HTR-8/SVneo (cell line): ENCODE data around the gene PMEPA1.

Source experiments
- DNase-seq: peaks from one replicate; pipeline ENCODE4 v3.0.0; 2011; ENCODE audit warnings: low spot score, mixed read lengths; ENCODE audit not compliant: insufficient read length
- FAIRE-seq: peaks from 2 replicates; lab custom pipeline; 2011; peaks lifted over from hg19 to GRCh38; lab: Jason Lieb, UNC

PMEPA1 gene

DNA sequence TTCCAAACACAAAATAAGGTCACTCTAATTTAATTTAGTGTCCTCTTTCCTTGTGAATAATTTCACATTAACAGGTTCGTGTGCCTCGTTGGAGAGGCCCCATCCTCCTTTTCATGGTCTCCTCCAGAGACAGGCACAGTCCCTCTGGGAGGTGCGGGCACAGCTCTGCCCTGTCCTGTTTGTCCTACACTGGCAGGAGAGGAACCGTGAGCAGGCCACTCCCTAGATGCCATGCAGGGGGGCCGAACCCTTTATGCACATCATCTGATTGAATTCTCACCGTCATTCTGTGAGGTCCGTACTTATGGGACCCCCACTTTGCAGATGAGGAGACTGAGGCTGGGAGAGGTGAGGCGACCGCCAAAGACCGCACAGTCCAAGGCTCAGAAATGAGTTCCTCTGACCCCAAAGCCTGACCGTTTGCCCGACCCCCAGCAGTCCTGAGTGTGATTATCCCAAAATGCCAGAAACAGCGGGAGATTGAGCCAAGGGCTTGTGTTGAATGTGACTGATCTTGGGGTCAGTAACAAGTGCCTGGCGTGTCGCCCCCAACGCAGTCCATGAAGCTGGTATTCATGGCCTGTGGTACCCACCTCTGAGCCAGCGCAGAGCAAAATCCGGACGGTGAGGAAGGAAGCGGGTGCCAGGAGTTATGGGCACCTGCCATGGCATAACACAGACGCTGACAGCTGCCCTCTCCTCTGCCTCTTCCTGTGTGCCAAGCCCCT is 43.5 kb downstream of the PMEPA1 start:
- DNase-seq (no peak), FAIRE-seq (no peak)

DNA sequence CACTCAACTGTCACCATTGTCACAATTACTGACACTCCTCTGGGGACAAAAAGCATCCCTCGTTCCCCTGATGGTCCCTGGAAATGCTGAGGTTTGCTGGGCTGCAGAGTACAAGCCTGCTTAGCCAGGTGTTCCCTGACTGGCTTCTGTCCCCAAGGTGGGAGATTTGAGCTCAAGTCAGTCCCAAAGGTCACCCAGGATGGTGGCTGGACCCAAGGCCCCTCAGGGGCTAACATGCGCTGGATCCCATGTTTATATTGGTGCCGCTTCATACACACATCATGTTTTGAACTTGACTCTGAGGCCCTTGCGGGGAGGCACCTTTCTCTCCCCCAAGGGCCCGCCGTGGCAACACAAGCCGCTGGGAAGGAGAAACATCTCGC is 44.2 kb downstream of the PMEPA1 start:
- FAIRE-seq (no peak), DNase-seq (no peak)

DNA sequence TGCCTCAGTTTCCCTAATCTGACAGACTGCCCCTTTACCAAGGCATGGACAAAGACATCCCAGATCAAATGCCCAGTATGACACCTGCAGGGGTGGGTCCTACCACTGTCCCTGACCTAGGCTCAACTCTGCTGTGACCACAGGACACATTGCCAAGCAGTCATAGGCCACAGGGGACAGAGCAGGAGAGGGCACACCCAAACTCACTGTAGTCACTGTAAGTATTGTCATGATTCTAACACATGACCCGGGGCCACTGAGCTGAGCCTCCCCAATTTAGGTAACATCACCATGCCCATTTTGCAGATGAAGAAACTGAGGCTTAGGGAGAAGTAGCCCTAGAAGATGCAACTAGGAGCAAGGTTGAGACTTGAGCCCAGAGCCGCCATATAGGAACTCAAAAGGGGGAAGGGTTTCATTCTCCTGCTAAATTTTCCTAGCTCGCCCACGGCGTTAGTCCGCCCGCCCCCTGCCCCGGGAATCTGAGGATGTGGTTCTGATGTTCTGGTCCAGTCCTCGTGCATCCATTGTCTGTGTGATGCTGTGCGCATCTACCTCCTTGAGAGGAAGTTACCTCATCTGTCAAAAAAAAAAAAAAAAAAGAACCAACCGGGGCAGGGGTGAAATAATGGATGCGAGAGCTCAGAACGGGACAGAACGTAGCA is 44.8 kb downstream of the PMEPA1 start:
- FAIRE-seq (peak; percentile 96), DNase-seq (no peak)

DNA sequence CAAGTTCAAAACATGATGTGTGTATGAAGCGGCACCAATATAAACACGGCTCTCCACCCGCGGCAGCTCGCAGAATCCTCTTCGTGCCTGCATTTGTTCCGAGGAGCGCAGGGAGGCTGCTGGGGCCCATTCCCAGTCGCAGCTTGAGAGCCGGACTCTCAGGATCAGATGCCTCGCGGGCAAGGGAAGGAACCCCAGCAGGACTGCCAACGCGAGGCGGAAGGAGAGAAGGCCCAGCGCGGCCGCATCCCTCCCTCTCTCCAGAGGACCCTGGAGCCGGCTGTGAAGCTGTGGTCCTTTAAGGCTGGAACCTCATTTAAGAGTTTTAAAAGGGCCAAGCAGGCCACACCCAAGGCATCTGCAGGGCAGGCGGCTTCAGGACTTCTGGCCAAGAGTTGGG is 45.3 kb downstream of the PMEPA1 start:
- FAIRE-seq, result peak; percentile 16
- no peak for DNase-seq

DNA sequence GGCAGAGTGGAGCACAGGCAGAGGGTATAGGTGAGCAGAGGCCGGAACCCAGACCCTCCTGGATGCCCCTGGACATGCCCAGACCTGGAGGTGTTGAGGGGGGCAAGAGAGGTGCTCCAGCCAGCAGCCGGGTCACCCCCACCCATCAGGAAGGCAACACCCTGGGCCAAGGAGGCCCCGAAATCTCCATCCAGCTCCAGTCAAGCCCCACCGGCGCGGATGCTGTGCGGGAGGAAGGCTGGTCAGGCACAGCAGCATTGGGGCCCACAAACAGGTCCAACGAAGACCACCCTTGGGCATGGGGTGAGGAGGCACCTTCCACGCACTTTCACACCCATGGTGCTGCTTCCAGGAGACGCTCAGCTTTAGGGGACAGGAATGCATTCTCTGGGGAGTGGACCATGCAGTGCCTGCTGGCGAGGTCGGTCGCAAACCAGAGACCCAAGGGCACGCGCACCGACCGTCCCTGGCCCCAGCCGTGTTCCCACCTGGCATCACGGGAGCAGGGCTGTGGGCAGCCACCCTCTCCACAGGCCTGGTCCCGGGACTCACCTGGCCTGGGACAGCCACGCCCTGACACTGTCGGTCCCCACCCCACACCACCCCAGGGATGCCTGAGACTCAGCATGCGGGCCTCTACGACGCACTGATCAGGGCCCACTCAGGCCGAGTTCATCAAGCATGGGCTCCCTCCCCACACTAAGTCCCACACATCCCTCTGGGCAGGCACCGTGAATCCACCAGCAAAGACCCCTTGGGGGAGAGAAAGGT is 45.9 kb downstream of the PMEPA1 start:
- no peak for DNase-seq
- peak; percentile 57 for FAIRE-seq

DNA sequence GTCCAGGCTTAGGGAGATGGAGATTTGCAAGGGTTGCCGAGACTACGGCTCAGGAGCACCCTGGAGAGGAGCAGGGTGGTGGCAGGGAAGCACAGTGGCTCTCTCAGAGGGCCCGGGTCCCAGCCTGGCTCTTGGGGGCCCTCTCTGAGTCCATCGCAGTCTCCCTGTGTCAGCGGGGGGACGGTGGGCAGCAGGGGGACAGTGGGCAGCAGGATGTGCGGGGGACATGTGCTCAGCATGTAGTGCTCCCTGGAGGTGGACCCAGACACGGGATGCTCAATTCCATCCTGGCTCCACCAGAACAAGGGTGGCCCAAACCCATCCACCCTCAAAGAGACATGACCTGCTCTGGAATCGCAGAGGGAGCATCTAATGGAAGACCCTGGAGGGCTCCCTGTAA is 46.6 kb downstream of the PMEPA1 start:
- FAIRE-seq, result peak; percentile 69
- DNase-seq, result no peak

DNA sequence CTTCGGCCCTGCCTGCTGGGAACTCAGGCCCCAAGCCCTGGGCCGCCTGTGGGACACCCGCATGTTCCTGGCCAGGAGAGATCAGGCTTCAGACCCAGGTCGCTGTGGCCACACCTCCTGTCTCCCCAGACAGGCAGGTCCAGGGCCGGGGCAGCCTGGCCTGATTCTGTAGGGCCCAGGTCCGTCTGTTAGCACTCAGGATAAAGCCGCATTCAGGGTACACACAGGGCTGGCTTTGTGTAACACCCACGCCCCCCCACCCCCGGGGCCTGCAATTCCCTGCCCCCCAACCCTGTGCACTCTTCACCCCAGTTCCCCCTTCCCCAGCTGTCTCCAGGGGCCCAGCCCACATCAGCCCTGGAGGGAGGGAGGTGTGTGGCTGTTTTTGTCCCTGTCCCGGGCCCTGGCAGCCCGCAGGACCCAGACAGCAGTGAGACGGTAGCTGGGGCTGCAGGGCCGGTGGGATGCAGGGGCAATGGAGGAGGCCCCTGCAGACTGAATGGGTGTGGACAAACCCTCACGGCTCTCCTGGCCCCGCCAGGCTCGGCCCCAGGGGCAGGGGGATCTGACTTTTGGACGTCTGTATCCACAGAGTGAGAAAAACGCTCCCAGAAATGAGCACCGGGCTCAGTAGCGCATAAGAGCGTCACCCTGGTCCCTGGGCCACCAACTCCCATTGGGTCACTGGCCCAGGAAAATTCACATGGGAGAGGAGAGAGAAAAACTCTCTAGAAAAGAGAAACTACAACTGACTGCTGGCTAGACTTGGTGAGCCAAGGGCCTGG is 47.2 kb downstream of the PMEPA1 start:
- DNase-seq (no peak), FAIRE-seq (no peak)

DNA sequence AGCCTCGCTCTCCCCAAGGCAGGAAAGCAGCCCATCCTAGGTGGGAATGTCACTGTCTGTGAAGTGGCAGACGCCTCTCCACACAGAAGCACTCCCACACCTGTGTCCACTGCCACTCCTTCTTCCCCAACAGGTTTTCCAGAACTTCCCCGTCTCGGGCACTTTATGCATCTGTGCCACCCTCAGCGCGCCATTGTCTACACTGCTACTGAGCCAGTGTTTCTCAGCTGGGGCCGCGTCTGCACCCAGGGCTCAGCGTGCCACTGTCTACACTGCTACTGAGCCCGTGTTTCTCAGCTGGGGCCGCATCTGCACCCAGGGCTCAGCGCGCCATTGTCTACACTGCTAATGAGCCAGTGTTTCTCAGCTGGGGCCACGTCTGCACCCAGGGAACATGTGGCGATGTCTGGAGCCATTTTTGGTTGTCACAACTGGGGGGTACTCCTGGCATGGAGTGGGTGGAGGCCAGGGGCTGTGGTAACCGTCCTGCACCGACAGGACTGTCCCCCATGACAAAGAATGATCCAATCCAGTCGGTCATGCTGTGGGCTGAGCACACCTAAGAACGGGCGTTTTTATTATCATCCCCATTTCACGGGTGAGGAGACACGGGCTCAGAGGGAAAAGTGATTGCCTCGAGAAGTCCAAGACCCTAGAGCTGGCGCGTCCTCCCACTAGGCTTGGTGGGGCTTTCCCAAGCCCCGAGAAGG is 47.9 kb downstream of the PMEPA1 start:
- DNase-seq (no peak), FAIRE-seq (peak; percentile 91)

DNA sequence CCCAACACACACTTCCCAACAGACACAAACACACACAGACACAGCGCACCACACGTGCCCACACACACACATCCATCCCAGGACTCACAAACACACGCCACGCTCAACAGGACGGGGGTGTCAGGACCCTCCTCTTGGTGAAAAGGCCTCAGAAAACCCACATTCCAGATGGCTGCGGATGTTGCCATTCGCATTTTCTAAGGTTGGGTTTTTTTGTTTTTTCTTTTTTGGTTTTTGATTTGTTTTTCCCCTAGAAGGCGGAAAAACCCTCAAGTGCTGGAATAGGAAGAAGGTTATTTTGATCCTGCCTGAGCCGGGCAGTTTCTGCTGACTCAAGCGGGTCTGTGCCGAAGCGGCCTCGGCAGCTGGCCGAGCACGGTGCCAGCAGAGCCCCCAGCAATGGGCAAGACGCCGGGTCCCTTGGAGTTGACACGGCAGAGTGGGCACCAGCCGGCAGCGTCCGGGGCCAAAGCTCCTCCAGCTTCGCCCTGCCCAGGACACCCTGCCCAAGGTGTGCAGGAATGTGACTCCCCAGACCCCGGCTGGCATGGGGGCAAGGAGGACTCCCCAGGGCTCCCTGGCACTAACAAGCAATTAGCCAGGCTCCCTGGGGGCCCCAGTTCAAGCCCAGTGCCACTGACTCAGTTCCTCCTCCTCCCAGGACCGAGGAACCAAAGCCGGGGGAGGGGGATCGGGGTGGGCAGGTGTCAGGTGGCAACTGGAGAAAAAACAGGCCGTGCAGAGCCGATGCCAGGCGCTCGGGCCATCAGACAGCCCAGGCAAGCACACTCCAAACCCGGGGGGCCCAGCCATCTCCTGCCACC is 48.7 kb downstream of the PMEPA1 start:
- FAIRE-seq (no peak), DNase-seq (no peak)

DNA sequence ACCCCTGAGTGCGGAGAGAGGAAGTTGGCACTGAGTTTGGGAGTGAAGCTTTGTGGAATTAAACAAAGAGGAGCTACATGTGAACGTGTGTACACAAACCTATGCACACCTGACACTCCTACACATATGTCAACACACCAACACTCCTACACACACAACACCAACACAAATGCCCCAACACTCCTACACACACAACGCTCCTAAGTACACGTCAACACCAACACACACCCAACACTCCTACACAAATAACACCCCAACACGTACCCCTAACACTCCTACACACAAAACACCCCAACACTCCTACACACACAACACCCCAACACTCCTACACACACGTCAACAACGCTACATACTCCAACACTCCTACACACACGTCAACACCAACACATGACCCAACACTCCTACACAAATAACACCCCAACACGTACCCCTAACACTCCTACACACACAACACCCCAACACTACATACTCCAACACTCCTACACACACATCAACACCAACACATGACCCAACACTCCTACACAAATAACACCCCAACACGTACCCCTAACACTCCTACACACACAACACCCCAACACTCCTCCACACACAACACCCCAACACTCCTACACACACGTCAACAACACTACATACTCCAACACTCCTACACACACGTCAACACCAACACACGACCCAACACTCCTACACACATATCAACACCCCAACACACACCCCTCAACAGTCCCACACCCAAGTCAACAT is 49.5 kb downstream of the PMEPA1 start:
- FAIRE-seq, result peak; percentile 100
- DNase-seq, result no peak

DNA sequence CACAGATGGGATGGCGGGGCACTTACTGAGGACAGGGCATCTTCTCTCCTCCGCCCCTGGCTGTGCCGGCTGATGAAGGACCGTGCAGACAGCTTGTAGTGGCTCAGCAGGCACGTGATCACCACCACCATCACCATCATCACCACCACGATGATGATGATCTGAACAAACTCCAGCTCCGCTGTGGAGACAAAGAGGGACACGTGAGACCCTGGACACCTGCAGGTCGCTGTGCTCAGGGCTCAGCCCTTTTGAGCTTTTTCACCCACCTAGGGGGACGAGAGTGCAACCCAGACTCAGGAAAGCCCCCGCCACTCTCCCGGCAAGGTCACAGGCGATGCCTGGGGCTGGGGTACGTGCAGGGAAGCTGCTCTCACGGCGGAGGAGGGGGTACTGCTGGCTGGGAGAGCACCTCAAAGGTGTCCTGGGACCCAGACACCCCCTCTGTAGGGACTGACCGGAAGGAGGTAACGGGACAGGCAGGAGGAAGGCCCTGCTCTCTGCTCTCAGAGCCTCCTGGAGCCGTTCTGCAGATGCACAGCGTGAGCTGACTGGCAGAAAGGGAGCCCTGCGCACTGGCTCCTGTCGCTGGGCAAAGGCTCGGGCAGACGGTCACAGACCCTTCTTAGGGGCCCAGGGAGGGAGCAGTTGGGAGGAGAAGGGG is 50.2 kb downstream of the PMEPA1 start:
- FAIRE-seq, result no peak
- no peak for DNase-seq

DNA sequence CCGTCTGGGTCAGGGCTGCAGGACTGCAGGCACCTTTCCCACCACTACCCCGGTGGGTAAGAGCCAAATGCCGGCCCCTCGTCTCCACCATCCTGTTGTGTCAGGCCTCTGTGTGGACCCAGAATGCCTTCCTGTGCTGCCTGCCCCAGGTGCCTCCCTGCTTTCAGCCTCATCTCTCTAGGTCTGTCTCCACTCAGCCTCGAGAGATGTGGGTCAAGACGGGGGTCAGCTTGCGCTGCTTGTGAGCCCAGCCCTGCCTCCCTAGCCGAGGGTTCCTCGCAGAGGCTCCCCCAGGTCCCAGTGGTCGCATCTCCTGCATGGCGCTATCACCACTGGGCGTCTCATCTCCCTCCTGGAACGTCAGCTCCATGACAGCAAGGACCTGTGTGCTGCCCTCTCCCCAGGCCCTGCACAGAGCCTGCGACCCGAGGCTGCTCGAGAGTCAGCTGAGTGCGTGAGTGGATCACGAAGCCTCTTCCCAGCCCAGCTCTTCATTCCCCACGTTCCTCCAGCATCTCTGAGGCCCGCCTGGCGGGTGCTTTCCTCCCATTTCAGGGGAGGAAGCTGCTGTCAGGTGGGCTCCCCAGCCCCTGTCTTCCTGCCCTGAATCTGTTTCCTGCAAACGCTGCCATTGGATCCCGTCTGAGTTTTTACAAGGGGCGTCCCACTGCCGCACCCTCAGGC is 50.8 kb downstream of the PMEPA1 start:
- FAIRE-seq, result peak; percentile 79
- DNase-seq, result no peak

DNA sequence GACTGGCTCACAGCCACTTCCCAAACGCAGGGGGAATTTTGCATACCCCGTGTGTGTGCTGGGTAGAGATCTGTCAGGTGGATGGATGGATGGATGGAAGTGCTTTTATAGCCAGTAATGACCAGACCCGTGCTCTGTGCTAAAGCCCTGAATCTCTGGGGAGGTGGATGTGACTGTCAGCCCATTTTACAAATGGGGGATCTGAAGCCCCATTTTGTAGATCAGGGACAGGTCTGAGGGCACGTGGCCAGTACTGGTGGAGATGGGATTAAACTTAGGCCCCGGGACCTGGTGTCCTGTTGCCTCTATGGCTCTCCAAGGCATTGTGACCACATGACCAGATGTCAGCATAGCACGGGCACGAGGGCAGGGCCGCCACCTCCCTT is 51.4 kb downstream of the PMEPA1 start:
- no peak for DNase-seq
- FAIRE-seq, result peak; percentile 48

DNA sequence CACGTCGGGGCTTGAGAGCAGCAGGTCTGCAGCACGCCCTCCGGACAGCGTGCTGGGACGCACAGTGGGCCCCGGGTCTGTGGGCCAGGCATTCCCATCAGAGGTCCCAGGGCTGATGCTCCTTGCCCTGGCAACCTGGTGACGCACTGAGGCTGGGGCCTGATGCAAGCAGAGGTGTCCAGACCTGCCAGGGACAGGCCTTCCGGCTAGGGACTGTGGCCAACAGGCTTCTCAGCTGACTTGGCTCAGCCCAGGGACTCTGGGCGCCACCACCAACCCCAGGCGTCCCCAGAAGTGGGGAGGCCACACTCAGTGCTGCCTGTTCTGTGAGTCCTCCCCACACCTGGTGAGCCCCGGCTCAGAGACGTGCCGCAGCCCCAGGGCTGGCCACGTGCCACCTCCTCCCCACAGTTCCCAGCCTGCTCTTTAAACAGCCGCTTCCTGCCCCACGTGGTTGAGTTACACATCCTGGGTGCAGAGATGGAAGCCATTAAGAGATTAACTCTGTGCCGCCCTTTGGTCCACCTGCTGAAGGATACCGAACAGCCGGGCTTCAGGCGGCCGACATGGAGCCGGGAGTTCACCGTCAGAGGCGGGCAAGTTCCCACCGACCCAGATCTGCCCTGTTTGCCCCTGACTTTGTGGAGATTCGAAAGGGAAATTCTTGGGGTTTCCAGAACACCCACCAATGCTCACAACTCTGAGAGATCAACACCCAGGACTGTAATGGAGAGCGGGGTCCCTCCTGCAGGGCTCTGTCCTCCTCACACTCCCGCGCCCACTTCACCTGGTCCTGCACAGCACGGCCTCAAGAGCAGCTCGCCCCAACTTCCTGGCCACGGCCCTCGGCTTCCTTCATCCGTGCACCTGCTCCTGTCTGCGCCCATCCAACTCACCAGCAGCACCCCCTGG is 52.0 kb downstream of the PMEPA1 start:
- DNase-seq, result no peak
- peak; percentile 36 for FAIRE-seq

DNA sequence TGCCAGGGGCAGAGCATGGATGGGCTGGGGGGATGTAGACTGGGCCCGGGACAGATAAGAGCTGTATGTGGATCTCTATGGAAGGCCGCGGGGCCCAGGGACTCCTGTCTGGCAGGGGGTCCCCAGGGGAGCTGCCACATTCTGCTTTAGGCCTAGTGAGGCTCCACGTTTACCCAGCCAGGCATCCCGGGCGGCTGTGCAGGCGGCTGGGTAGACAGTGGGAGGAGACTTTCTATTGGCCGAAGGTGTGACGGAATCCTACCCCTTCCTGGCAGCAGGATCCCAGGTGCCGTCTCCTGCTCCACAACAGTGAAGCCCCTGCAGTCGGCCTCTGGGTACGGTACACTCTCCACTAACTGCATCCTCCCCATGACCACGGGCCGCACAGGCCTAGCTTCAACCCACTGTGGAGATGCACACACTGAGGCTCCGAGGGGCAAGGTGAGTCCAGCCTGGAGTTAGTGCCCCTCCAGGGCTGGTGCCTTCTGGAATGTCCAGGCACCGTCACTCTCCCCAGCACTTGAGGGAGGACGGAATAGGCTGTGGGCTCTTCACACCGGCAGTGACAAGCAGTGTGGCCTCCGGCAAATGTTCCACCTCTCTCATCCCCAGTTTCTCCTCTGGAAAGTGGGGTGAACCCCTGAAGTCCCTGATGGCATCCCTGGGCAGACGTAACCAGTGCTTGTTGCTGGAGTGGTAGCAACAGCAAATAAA is 52.8 kb downstream of the PMEPA1 start:
- DNase-seq (no peak), FAIRE-seq (peak; percentile 72)
